Type B pancreatic cell (in vitro differentiated cells): Measurements from ENCODE around the gene NAXD. TPM values are rescaled to one million over a fixed set of nuclear protein-coding genes. Genes with fewer than 3 reads are reported as not detected.
A peak's percentile ranks its signal among the peaks of the same experiment; 100 is the strongest.

Source experiments
- DNase-seq: peaks from one replicate; pipeline ENCODE4 v3.0.0; 2021; ENCODE audit warnings: mixed read lengths; ENCODE audit not compliant: unreplicated experiment; ENCODE audit errors: extremely low spot score
- H3K27ac Mint-ChIP-seq: 2 replicates; pipeline ENCODE4 v1.8.0; 2021; ENCODE audit warnings: mild to moderate bottlenecking, mixed read lengths
- H3K27me3 Mint-ChIP-seq: 2 replicates; pipeline ENCODE4 v1.8.0; 2021; ENCODE audit warnings: mixed read lengths
- H3K36me3 Mint-ChIP-seq: 2 replicates; pipeline ENCODE4 v1.8.0; 2021; ENCODE audit warnings: mixed read lengths
- H3K4me1 Mint-ChIP-seq: one replicate; pipeline ENCODE4 v1.8.0; 2021; ENCODE audit warnings: mixed read lengths; ENCODE audit not compliant: unreplicated experiment
- H3K4me3 Mint-ChIP-seq: 2 replicates; pipeline ENCODE4 v1.8.0; 2021; ENCODE audit warnings: mild to moderate bottlenecking, mixed read lengths
- H3K9me3 Mint-ChIP-seq: 2 replicates; pipeline ENCODE4 v1.8.0; 2021; ENCODE audit warnings: mixed read lengths
- CTCF ChIP-seq: fragments of 200-600 bp; sonication (generic); conservative IDR thresholded peaks from 2 replicates; pipeline ENCODE4 v1.5.0; 2021; ENCODE audit warnings: antibody characterized with exemption, mild to moderate bottlenecking
- total RNA-seq: library from RNA; stranded (reverse); gene quantifications from 2 replicates; pipeline ENCODE4 v1.2.1, GENCODE V29; 2021; ENCODE audit warnings: low replicate concordance

NAXD gene
- total RNA-seq, 1 donor from 2014 or later, result 39.5 TPM

GRCh38 chr13:110572778-110573118 lies 42.6 kb upstream of the NAXD start:
- TF ChIP-seq CTCF, result no peak
- no peak for DNase-seq
- Mint-ChIP-seq H3K27me3 (peaks cover 10% of the 10 kb centered on the region), H3K4me3 (no peak overlapping the region), H3K9me3 (no peaks in the 10 kb centered on the region), H3K27ac (no peak overlapping the region), H3K36me3 (no peaks in the 10 kb centered on the region), H3K4me1 (peaks cover 38% of the 10 kb centered on the region)

GRCh38 chr13:110574161-110574560 lies 41.2 kb upstream of the NAXD start:
- Mint-ChIP-seq H3K9me3 (no peaks in the 10 kb centered on the region), H3K27me3 (peaks cover 10% of the 10 kb centered on the region), H3K27ac (no peak overlapping the region), H3K4me1 (peaks cover 38% of the 10 kb centered on the region), H3K36me3 (no peaks in the 10 kb centered on the region), H3K4me3 (no peak overlapping the region)
- no peak for TF ChIP-seq CTCF
- no peak for DNase-seq

GRCh38 chr13:110575322-110576069 lies 39.8 kb upstream of the NAXD start:
- no peak overlapping the region for H3K4me3 Mint-ChIP-seq
- DNase-seq, result no peak
- H3K9me3 Mint-ChIP-seq, result no peaks in the 10 kb centered on the region
- no peaks in the 10 kb centered on the region for H3K36me3 Mint-ChIP-seq
- TF ChIP-seq CTCF, result no peak
- H3K4me1 Mint-ChIP-seq, result peaks cover 28% of the 10 kb centered on the region
- peaks cover 10% of the 10 kb centered on the region for H3K27me3 Mint-ChIP-seq
- H3K27ac Mint-ChIP-seq, result peak overlapping the region; percentile 39

GRCh38 chr13:110576070-110576394 lies 39.3 kb upstream of the NAXD start:
- peaks cover 10% of the 10 kb centered on the region for H3K27me3 Mint-ChIP-seq
- DNase-seq, result no peak
- H3K4me1 Mint-ChIP-seq, result peaks cover 28% of the 10 kb centered on the region
- H3K27ac Mint-ChIP-seq, result no peak overlapping the region
- no peak for TF ChIP-seq CTCF
- H3K36me3 Mint-ChIP-seq, result no peaks in the 10 kb centered on the region
- H3K4me3 Mint-ChIP-seq, result no peak overlapping the region
- no peaks in the 10 kb centered on the region for H3K9me3 Mint-ChIP-seq

- H3K36me3 Mint-ChIP-seq, result no peaks in the 10 kb centered on the region
- H3K9me3 Mint-ChIP-seq, result no peaks in the 10 kb centered on the region
- H3K4me1 Mint-ChIP-seq, result peaks cover 20% of the 10 kb centered on the region
- TF ChIP-seq CTCF, result no peak
- peaks cover 10% of the 10 kb centered on the region for H3K27me3 Mint-ChIP-seq
- no peak for DNase-seq
- no peak overlapping the region for H3K27ac Mint-ChIP-seq
- H3K4me3 Mint-ChIP-seq, result no peak overlapping the region
Observed at GRCh38 chr13:110576736-110577476, 38.4 kb upstream of the NAXD start.
